C4-2B (cell line): ENCODE data around the gene AMFR.

Source experiments
- CTCF ChIP-seq: fragments of 450-650 bp; conservative IDR thresholded peaks from 2 replicates; pipeline ENCODE4 v1.5.1; 2017; ENCODE audit warnings: mild to moderate bottlenecking
- ZFX ChIP-seq: fragments of 450-650 bp; IDR thresholded peaks from 2 replicates; pipeline ENCODE4 v1.6.1; 2017

DNA sequence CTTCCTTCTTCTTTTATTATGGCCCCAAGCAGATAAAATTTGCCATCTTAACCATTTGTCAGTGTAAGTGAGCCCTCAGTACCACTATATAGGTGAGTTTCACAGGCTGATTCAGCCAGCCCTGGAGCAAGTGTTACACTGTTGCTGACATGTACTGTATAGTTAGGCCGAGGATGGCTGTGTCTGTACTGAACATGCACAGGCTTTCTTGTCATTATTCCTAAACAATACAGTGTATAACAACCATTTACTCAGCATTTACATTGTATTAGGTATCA, 53.7 kb downstream of the AMFR start:
- TF ChIP-seq CTCF (no peak), ZFX (no peak)
